Uterus (tissue), 2 donors: Measurements from ENCODE around the gene RIMS1.

Experiments used
- POLR2A ChIP-seq, 2 donors: fragments of 450-650 bp; IDR thresholded peaks; one replicate each; pipeline ENCODE4 v1.6.1; 2016; ENCODE audit warnings: antibody characterized with exemption in 2 of 2, mild to moderate bottlenecking in 1 of 2, moderate library complexity in 1 of 2
- TF ChIP-seq, protein P1 (sequence below), 4 experiments: fragments of 200-600 bp in 2 of 4; fragments of 450-650 bp in 2 of 4; sonication (generic) in 2 of 4; IDR thresholded peaks; one replicate each; pipeline ENCODE4 v1.5.1; 2016 to 2019; ENCODE audit warnings: antibody characterized with exemption in 4 of 4, mild to moderate bottlenecking in 2 of 4, moderate library complexity in 1 of 4

DNA sequence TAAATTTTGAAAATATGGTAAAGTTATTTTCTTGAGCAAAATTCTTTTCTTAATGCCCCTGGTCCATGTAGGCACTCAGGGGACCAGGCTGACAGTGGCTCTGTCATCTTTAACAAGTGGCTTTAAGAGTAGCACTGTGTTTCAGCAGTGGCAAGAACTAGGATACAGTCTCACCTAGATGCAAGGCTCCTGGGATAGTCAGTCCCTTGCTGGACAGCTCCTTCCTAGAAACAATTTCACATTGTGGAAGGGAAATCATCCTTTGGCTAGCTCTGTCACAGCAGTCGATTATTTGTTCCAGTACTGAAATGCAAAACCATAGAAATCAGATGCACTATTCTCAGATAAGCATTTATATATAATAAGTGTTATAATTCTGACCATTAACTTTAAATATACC lies 560.1 kb downstream of the RIMS1 start:
- TF ChIP-seq, protein P1, sequence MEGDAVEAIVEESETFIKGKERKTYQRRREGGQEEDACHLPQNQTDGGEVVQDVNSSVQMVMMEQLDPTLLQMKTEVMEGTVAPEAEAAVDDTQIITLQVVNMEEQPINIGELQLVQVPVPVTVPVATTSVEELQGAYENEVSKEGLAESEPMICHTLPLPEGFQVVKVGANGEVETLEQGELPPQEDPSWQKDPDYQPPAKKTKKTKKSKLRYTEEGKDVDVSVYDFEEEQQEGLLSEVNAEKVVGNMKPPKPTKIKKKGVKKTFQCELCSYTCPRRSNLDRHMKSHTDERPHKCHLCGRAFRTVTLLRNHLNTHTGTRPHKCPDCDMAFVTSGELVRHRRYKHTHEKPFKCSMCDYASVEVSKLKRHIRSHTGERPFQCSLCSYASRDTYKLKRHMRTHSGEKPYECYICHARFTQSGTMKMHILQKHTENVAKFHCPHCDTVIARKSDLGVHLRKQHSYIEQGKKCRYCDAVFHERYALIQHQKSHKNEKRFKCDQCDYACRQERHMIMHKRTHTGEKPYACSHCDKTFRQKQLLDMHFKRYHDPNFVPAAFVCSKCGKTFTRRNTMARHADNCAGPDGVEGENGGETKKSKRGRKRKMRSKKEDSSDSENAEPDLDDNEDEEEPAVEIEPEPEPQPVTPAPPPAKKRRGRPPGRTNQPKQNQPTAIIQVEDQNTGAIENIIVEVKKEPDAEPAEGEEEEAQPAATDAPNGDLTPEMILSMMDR (IDR thresholded peaks at IDR 0.05), result no peak
- no peak for TF ChIP-seq POLR2A (IDR thresholded peaks at IDR 0.05)
